Keratinocyte (primary cell): Measurements from ENCODE around the gene PRL.

ENCODE experiments used
- CTCF ChIP-seq, 3 experiments: IDR thresholded peaks in 1 of 3; conservative IDR thresholded peaks in 1 of 3; optimal IDR thresholded peaks in 1 of 3; 2 replicates in 2 of 3; 3 replicates in 1 of 3; pipeline versions ENCODE3 to v1.5.1; 2011; ENCODE audit warnings: low read length in 3 of 3, mild to moderate bottlenecking in 3 of 3, moderate library complexity in 2 of 3, control low read depth in 1 of 3, inconsistent platforms in 1 of 3; ENCODE audit not compliant: insufficient read depth in 2 of 3; ENCODE audit errors: extremely low read depth in 1 of 3
- EZH2 ChIP-seq: IDR thresholded peaks from one replicate; pipeline ENCODE4 v1.6.1; 2012; ENCODE audit warnings: inconsistent platforms, mild to moderate bottlenecking, low read length, moderate library complexity

DNA sequence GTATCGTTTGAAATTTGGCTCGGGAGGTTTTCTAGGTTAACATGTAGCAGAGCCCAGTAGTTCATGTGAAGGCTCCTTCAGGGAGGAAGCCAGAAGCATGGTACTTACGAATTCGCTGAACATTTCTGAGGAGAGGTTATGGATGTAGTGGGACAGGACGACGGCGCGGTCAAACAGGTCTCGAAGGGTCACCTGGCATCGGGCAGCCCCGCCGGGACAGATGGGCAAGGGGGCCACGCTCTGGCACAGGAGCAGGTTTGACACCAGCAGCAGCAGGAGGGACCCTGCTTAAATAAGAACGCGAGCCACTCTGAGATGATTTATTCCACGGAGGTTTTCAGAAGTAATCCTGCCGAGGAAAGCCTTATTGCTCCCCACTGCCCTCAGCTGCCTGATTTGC, 2.5 kb downstream of the PRL start:
- TF ChIP-seq CTCF (optimal IDR thresholded peaks at IDR 0.05 in 1 of 3, IDR thresholded peaks at IDR 0.05 in 1 of 3, conservative IDR thresholded peaks at IDR 0.05 in 1 of 3; ENCODE audit: extremely low read depth in 1 of 3, insufficient read depth in 2 of 3, low read length in 3 of 3) (no peak), EZH2 (no peak)
